HUES6 (cell line): ENCODE data around the gene FRMD4A.
"Not testable (repeated sequence)": the region's sequence is repeated elsewhere in the genome, so short reads cannot be mapped to it uniquely, and the experiment has no call there.

Source experiments
- H3K27ac ChIP-seq: 2 replicates; pipeline ENCODE4 v1.7.0; 2013; ENCODE audit warnings: low read depth, mild to moderate bottlenecking, low read length, inconsistent platforms
- H3K27me3 ChIP-seq: 2 replicates; pipeline ENCODE4 v1.6.1; 2013; ENCODE audit warnings: low read length; ENCODE audit not compliant: control insufficient read depth, insufficient read depth
- H3K36me3 ChIP-seq: 2 replicates; pipeline ENCODE4 v1.6.1; 2013; ENCODE audit warnings: low read length; ENCODE audit not compliant: control insufficient read depth, insufficient read depth
- H3K4me1 ChIP-seq: 2 replicates; pipeline ENCODE4 v1.6.1; 2013; ENCODE audit warnings: low read length; ENCODE audit not compliant: control insufficient read depth, insufficient read depth
- H3K4me3 ChIP-seq: 2 replicates; pipeline ENCODE4 v1.5.1; 2013; ENCODE audit warnings: low read depth, low read length
- H3K9ac ChIP-seq: one replicate; pipeline ENCODE4 v1.6.1; 2013; ENCODE audit warnings: mild to moderate bottlenecking, low read length
- H3K9me3 ChIP-seq: 2 replicates; pipeline ENCODE4 v1.6.1; 2013; ENCODE audit warnings: low read depth, low read length; ENCODE audit not compliant: control insufficient read depth, insufficient read depth

FRMD4A gene

GRCh38 chr10:13961097-13961496 is 369.6 kb downstream of the FRMD4A start:
- no peak overlapping the region for H3K9ac ChIP-seq
- H3K4me3 ChIP-seq = no peak overlapping the region
- H3K4me1 ChIP-seq = peaks cover 20% of the 10 kb centered on the region; the same call in 1 of the 2 replicates
- no peaks in the 10 kb centered on the region for H3K36me3 ChIP-seq
- H3K27ac ChIP-seq = no peak overlapping the region
- no peaks in the 10 kb centered on the region for H3K27me3 ChIP-seq
- no peaks in the 10 kb centered on the region for H3K9me3 ChIP-seq

DNA sequence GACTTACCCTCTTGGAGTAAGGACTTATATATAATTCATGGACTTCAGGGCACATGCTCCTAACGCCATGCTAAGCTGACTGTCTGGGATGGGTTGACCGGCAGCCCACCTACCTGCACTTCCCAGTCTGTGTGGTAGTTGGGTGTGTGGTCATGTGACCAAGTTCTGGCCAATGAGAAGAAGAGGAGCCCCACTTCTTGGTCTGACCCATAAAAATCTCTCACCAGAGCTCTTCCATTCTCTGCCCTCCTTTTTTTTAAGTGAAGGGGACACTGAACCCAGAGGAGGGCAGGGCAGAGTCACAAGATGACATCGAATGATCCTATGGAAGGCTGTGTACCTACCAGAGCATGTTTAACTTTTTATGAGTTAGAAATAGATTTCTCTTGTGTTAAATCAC is 370.1 kb downstream of the FRMD4A start:
- no peak overlapping the region for H3K9ac ChIP-seq

GRCh38 chr10:13959443-13960359 is 371.0 kb downstream of the FRMD4A start:
- H3K36me3 ChIP-seq = no peaks in the 10 kb centered on the region
- no peak overlapping the region for H3K4me3 ChIP-seq
- H3K27ac ChIP-seq = no peak overlapping the region
- H3K9me3 ChIP-seq = peaks cover under 1% of the 10 kb centered on the region; the same call in 1 of the 2 replicates
- H3K27me3 ChIP-seq = no peaks in the 10 kb centered on the region
- no peak overlapping the region for H3K9ac ChIP-seq
- H3K4me1 ChIP-seq = peaks cover 20% of the 10 kb centered on the region; the same call in 1 of the 2 replicates

More for the DNA sequence above, 370.1 kb downstream of the FRMD4A start:
- Histone ChIP-seq H3K27me3 (no peaks in the 10 kb centered on the region), H3K9me3 (no peaks in the 10 kb centered on the region), H3K4me3 (no peak overlapping the region), H3K36me3 (no peaks in the 10 kb centered on the region), H3K27ac (no peak overlapping the region), H3K4me1 (peaks cover 20% of the 10 kb centered on the region; the same call in 1 of the 2 replicates)

DNA sequence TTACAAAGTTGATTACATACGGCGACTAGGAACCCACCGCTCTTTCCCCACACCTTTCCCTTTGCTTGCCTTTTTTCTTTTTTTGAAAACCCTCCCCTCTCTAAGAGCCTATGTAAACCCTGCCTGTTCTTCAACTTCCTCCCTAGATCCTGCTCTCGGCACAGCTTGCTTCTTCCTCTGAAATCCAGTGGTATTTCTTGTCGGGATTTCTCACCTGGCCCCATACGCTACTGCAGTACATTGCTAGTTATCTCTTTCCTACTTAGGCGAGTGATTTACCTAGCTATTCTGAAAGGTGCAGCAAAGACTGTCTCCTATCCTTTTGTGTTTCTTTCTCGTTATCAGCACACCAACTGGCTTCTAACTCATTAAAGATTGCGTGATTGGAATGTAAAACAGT is 372.9 kb downstream of the FRMD4A start:
- no peak overlapping the region for H3K4me3 ChIP-seq
- H3K27me3 ChIP-seq = no peaks in the 10 kb centered on the region
- no peak overlapping the region for H3K9ac ChIP-seq
- peaks cover 16% of the 10 kb centered on the region for H3K9me3 ChIP-seq
- no peak overlapping the region for H3K27ac ChIP-seq
- H3K36me3 ChIP-seq = no peaks in the 10 kb centered on the region
- peaks cover 20% of the 10 kb centered on the region; the same call in 1 of the 2 replicates for H3K4me1 ChIP-seq

GRCh38 chr10:13956826-13957225 is 373.9 kb downstream of the FRMD4A start:
- H3K4me3 ChIP-seq = no peak overlapping the region
- H3K27me3 ChIP-seq = no peaks in the 10 kb centered on the region
- H3K36me3 ChIP-seq = no peaks in the 10 kb centered on the region
- H3K4me1 ChIP-seq = peaks cover 18% of the 10 kb centered on the region; the same call in 1 of the 2 replicates
- H3K9me3 ChIP-seq = peaks cover 16% of the 10 kb centered on the region
- no peak overlapping the region for H3K27ac ChIP-seq
- no peak overlapping the region for H3K9ac ChIP-seq

DNA sequence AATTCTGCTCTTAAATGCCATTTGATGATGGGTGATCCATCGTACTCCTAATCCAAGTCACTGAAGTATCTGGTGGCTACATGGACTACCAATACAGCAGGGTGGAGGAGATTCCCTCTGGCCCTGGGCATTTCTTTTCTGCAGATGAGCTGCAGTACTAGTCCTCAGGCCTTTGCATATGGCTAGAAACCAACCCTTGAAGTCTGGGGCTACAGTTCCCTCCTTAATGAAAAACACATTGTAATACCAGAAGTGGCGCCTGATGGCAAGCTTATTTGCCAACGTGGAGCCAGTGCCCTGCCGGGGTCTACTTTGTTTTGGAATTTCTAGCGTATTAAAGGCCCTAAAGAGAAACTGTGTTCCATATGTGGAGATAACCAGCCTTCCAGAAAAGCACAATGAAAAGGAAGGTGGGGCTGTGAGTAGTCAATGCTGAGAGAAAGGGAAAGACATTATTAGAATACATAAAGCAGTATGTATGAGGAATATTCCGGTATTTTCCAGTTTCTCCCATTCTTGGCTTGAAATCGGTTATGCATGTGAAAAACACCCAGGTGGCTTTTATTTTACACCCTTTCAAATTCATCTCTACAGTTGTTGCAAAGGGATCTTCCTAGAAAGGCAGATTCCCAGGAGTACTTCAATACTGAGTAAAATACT is 375.2 kb downstream of the FRMD4A start:
- H3K36me3 ChIP-seq = no peaks in the 10 kb centered on the region
- H3K4me3 ChIP-seq = no peak overlapping the region
- H3K9me3 ChIP-seq = peaks cover 17% of the 10 kb centered on the region
- H3K4me1 ChIP-seq = peaks cover 13% of the 10 kb centered on the region; the same call in 1 of the 2 replicates
- H3K9ac ChIP-seq = no peak overlapping the region
- no peaks in the 10 kb centered on the region for H3K27me3 ChIP-seq
- H3K27ac ChIP-seq = no peak overlapping the region

- not testable (repeated sequence) for H3K9ac ChIP-seq, H3K4me1 ChIP-seq, H3K36me3 ChIP-seq, H3K27ac ChIP-seq, H3K4me3 ChIP-seq, H3K27me3 ChIP-seq
- peaks cover 19% of the 10 kb centered on the region for H3K9me3 ChIP-seq
These were observed 376.5 kb downstream of the FRMD4A start for GRCh38 chr10:13954195-13954594.

GRCh38 chr10:13953371-13953770 is 377.4 kb downstream of the FRMD4A start:
- Histone ChIP-seq H3K4me3 (no peak overlapping the region), H3K27ac (no peak overlapping the region), H3K9me3 (peaks cover 19% of the 10 kb centered on the region), H3K36me3 (no peaks in the 10 kb centered on the region), H3K9ac (no peak overlapping the region), H3K27me3 (no peaks in the 10 kb centered on the region), H3K4me1 (peaks cover 7% of the 10 kb centered on the region; the same call in 1 of the 2 replicates)

DNA sequence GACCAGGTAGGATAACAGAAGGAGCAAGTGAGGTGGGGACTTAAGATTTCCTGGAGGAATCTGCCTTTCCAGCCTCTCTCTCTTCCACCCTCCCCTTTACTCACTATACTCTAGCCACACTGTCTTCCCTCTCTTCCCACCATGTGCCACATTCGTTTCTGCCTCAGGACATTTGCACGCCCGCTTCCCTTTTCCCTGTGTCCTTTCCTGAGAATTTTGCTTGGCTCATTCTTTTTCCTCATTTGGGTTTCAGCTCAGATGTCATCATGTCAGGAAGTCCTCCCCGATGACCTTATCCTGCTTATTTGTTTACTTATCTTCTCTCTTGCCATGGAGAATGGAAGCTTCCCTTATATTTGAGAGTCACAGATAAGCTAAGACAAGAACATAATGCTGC is 380.2 kb downstream of the FRMD4A start:
- H3K4me1 ChIP-seq = peaks cover 10% of the 10 kb centered on the region
- no peak overlapping the region for H3K9ac ChIP-seq
- peaks cover 19% of the 10 kb centered on the region for H3K9me3 ChIP-seq
- no peak overlapping the region for H3K4me3 ChIP-seq
- no peak overlapping the region for H3K27ac ChIP-seq
- H3K36me3 ChIP-seq = no peaks in the 10 kb centered on the region
- no peaks in the 10 kb centered on the region for H3K27me3 ChIP-seq

GRCh38 chr10:13949844-13950542 is 380.7 kb downstream of the FRMD4A start:
- H3K9me3 ChIP-seq = peaks cover 19% of the 10 kb centered on the region
- H3K4me3 ChIP-seq = no peak overlapping the region
- no peaks in the 10 kb centered on the region for H3K27me3 ChIP-seq
- H3K4me1 ChIP-seq = peaks cover 14% of the 10 kb centered on the region
- no peak overlapping the region for H3K9ac ChIP-seq
- H3K27ac ChIP-seq = no peak overlapping the region
- no peaks in the 10 kb centered on the region for H3K36me3 ChIP-seq

DNA sequence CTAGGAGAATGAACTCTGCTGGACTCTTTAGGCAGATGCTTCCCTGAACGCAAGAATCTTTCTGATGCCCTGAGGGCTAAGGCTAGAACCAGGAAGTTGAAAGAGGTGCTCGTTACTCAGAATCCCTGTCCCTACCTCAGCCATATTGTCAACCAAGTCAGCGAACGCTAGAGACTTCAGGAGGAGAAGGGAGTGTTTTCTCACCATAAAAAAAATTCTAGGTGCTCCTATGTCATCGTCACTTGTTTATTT is 384.6 kb downstream of the FRMD4A start:
- no peak overlapping the region for H3K4me3 ChIP-seq
- H3K4me1 ChIP-seq = peaks cover 21% of the 10 kb centered on the region
- no peaks in the 10 kb centered on the region for H3K27me3 ChIP-seq
- no peak overlapping the region for H3K9ac ChIP-seq
- 0 out of 2 replicates have a peak, but pooled peaks cover 3% of the 10 kb centered on the region for H3K9me3 ChIP-seq
- no peak overlapping the region for H3K27ac ChIP-seq
- no peaks in the 10 kb centered on the region for H3K36me3 ChIP-seq
